DOHH2 (cell line): Measurements from ENCODE around the gene CNTN3.

Source experiments
- H3F3A ChIP-seq: fragments of 200-600 bp; sonication (generic), shearing (Covaris generic); 2 replicates; pipeline ENCODE4 v1.6.0; 2016; ENCODE audit warnings: antibody characterized with exemption, mild to moderate bottlenecking; ENCODE audit not compliant: control insufficient read depth, insufficient read depth
- H3K27ac ChIP-seq: fragments of 200-600 bp; sonication (generic); 2 replicates; pipeline ENCODE4 v1.5.1; 2014; ENCODE audit warnings: low read depth, mild to moderate bottlenecking, low read length, moderate library complexity
- H3K27me3 ChIP-seq: fragments of 200-600 bp; sonication (generic); 2 replicates; pipeline ENCODE4 v1.6.1; 2014; ENCODE audit warnings: mild to moderate bottlenecking, low read length, mixed read lengths; ENCODE audit not compliant: control insufficient read depth
- H3K36me3 ChIP-seq: fragments of 200-600 bp; sonication (generic); 2 replicates; pipeline ENCODE4 v1.6.1; 2014; ENCODE audit warnings: mild to moderate bottlenecking, low read length, moderate library complexity, mixed read lengths; ENCODE audit not compliant: control insufficient read depth
- H3K4me1 ChIP-seq: fragments of 200-600 bp; sonication (generic); 2 replicates; pipeline ENCODE4 v1.6.1; 2014; ENCODE audit warnings: mild to moderate bottlenecking, low read length, mixed read lengths; ENCODE audit not compliant: control insufficient read depth
- H3K4me2 ChIP-seq: fragments of 200-600 bp; sonication (generic); 2 replicates; pipeline ENCODE4 v1.6.0; 2014; ENCODE audit warnings: mild to moderate bottlenecking, low read length, moderate library complexity
- H3K4me3 ChIP-seq: fragments of 200-600 bp; sonication (generic); 2 replicates; pipeline ENCODE4 v1.5.1; 2014; ENCODE audit warnings: mild to moderate bottlenecking, low read length, mixed read lengths
- H3K79me2 ChIP-seq: fragments of 200-600 bp; sonication (generic); 2 replicates; pipeline ENCODE4 v1.6.1; 2014; ENCODE audit warnings: mild to moderate bottlenecking, low read length, mixed read lengths; ENCODE audit not compliant: control insufficient read depth
- H3K9me2 ChIP-seq: fragments of 200-600 bp; sonication (generic); replicated peaks from 2 replicates; pipeline ENCODE4 v1.6.1; 2014; ENCODE audit warnings: mild to moderate bottlenecking, low read length, mixed read lengths; ENCODE audit not compliant: control insufficient read depth
- H3K9me3 ChIP-seq: fragments of 200-600 bp; sonication (generic); 2 replicates; pipeline ENCODE4 v1.6.1; 2014; ENCODE audit warnings: antibody characterized with exemption, low read length, mixed read lengths; ENCODE audit not compliant: control insufficient read depth, insufficient read depth
- H4K20me1 ChIP-seq: fragments of 200-600 bp; sonication (generic); 2 replicates; pipeline ENCODE4 v1.6.0; 2014; ENCODE audit warnings: low read depth, mild to moderate bottlenecking, antibody characterized with exemption, low read length, moderate library complexity; ENCODE audit not compliant: control insufficient read depth, insufficient read depth
- EZH2phosphoT487 ChIP-seq: fragments of 200-600 bp; sonication (generic); IDR thresholded peaks from 2 replicates; pipeline ENCODE4 v1.6.1; 2017; ENCODE audit warnings: borderline replicate concordance, mild to moderate bottlenecking, antibody characterized with exemption, low read length, moderate library complexity, mixed read lengths
- TF ChIP-seq, protein P1 (sequence below): fragments of 200-600 bp; sonication (generic); IDR thresholded peaks from one replicate; pipeline ENCODE4 v1.5.1; 2014; ENCODE audit warnings: antibody characterized with exemption, mild to moderate bottlenecking, low read depth, low read length; ENCODE audit not compliant: poor library complexity, severe bottlenecking

The CNTN3 gene

DNA sequence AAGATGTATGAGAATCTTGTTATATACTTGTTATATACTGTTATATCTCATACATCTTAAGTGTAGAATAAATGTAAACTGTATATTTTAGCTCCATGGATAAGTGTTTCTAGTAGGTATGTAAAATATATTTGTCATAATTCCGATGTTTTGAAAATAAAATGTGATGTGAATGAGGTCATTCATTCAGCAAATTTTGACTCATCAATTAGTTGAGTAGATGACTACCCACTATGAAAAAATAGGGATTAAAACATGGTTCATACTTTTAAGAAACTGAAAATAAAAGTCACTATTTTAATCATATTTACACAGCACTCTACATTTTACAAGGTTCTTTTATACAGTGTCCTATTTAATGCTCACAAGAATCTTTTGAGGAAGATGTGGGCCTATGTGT, 28.4 kb upstream of the CNTN3 start:
- Histone ChIP-seq H3K9me2 (no peaks in the 10 kb centered on the region), H3K36me3 (no peaks in the 10 kb centered on the region), H3K79me2 (no peaks in the 10 kb centered on the region), H3F3A (no peaks in the 10 kb centered on the region), H3K27me3 (no peaks in the 10 kb centered on the region), H3K4me3 (no peak overlapping the region), H3K27ac (no peak overlapping the region), H3K4me1 (no peaks in the 10 kb centered on the region), H3K9me3 (no peaks in the 10 kb centered on the region), H3K4me2 (no peak overlapping the region), H4K20me1 (no peaks in the 10 kb centered on the region)
- TF ChIP-seq, protein P1, sequence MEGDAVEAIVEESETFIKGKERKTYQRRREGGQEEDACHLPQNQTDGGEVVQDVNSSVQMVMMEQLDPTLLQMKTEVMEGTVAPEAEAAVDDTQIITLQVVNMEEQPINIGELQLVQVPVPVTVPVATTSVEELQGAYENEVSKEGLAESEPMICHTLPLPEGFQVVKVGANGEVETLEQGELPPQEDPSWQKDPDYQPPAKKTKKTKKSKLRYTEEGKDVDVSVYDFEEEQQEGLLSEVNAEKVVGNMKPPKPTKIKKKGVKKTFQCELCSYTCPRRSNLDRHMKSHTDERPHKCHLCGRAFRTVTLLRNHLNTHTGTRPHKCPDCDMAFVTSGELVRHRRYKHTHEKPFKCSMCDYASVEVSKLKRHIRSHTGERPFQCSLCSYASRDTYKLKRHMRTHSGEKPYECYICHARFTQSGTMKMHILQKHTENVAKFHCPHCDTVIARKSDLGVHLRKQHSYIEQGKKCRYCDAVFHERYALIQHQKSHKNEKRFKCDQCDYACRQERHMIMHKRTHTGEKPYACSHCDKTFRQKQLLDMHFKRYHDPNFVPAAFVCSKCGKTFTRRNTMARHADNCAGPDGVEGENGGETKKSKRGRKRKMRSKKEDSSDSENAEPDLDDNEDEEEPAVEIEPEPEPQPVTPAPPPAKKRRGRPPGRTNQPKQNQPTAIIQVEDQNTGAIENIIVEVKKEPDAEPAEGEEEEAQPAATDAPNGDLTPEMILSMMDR = no peak
- TF ChIP-seq EZH2phosphoT487 = no peak

DNA sequence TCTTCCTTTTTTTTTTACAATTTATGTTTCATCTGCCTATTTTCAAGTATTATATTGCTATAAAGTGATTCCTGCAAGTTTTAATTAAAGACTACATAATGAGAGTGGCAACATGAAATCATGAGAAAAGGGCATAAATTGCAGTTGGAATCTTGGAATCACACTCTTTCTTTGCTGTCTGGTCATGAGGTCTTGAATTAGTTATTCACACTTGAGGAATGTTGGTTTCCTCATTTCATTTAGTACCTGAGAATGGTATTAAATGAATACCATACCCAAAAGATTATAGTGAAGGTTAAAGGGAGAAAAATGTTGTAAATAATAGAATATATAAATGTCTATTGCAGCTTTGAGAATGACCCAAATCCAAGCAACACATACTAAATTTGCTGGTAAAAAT, 25.8 kb upstream of the CNTN3 start:
- Histone ChIP-seq H3K4me3 (no peak overlapping the region), H3F3A (no peaks in the 10 kb centered on the region), H3K9me2 (no peaks in the 10 kb centered on the region), H3K27me3 (no peaks in the 10 kb centered on the region), H3K27ac (no peak overlapping the region), H3K36me3 (no peaks in the 10 kb centered on the region), H3K4me1 (no peaks in the 10 kb centered on the region), H3K9me3 (no peaks in the 10 kb centered on the region), H3K79me2 (no peaks in the 10 kb centered on the region), H4K20me1 (no peaks in the 10 kb centered on the region), H3K4me2 (no peak overlapping the region)
- no peak for TF ChIP-seq EZH2phosphoT487
- TF ChIP-seq, protein P1 = no peak

DNA sequence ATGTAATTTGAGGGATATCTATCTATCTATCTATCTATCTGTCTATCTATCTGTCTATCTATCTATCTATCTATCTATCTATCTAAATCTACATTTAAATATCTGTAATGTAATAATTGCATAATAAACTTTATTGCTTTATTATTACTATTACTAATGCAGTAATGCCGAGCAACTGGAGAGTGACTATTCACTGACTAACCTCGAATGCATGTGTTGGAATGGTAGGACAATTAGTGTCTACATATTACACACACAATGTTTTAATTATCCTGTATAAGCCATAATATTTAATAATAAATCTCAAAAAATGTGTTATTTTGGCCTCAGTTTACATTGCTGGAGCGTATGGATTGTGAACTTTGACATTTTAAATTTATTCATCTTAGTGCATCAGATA, 25.2 kb upstream of the CNTN3 start:
- Histone ChIP-seq H3K27me3 (no peaks in the 10 kb centered on the region), H3K4me3 (no peak overlapping the region), H3K9me3 (no peaks in the 10 kb centered on the region), H4K20me1 (no peaks in the 10 kb centered on the region), H3F3A (no peaks in the 10 kb centered on the region), H3K4me2 (no peak overlapping the region), H3K27ac (no peak overlapping the region), H3K9me2 (no peaks in the 10 kb centered on the region), H3K36me3 (no peaks in the 10 kb centered on the region), H3K4me1 (no peaks in the 10 kb centered on the region), H3K79me2 (no peaks in the 10 kb centered on the region)
- TF ChIP-seq, protein P1 = no peak
- TF ChIP-seq EZH2phosphoT487 = no peak

DNA sequence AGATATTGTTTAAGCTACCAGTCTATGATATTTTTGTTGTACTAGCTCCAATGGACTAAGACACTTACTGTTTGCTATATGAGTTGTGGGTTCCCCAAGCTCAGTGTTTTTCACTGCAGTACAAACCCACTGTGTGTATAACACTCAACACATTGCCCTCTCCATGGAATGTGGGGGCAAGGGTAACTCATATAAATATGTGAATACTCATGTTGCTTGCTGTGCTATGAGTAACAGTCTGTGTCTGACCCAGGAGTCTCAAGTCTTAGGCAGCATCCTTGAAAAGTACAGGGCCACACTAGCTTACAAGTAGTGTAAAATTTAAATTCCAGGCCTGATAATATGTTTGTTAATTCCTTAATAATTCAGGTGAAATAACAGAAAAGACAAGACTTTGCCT, 22.5 kb upstream of the CNTN3 start:
- Histone ChIP-seq H3K36me3 (no peaks in the 10 kb centered on the region), H3K4me3 (no peak overlapping the region), H3K4me1 (no peaks in the 10 kb centered on the region), H3K27ac (no peak overlapping the region), H3K79me2 (no peaks in the 10 kb centered on the region), H3K4me2 (no peak overlapping the region), H3F3A (no peaks in the 10 kb centered on the region), H3K27me3 (no peaks in the 10 kb centered on the region), H4K20me1 (no peaks in the 10 kb centered on the region), H3K9me3 (no peaks in the 10 kb centered on the region), H3K9me2 (no peaks in the 10 kb centered on the region)
- TF ChIP-seq, protein P1 = no peak
- TF ChIP-seq EZH2phosphoT487 = no peak
